Activated naive CD4-positive, alpha-beta T cell treated with Interleukin-2 at 50 U/mL for 16 hours (primary cell): ENCODE data around the gene SNRPA.

Experiments used
- DNase-seq: peaks from one replicate; pipeline ENCODE4 v3.0.0-alpha.2; 2020

The SNRPA gene

GRCh38 chr19:40750874-40751537 is at the start of gene SNRPA:
Gene SNRPA (plus strand): TSS chr19:40751203. CDS start chr19:40751409, 206 bp downstream.
- peak; percentile 96 for DNase-seq

GRCh38 chr19:40701758-40702157 is 49.2 kb upstream of the SNRPA start:
- no peak for DNase-seq

GRCh38 chr19:40702337-40703012 is 48.5 kb upstream of the SNRPA start:
- DNase-seq = no peak

GRCh38 chr19:40703029-40703755 is 47.8 kb upstream of the SNRPA start:
- no peak for DNase-seq

- no peak for DNase-seq
These were observed 46.3 kb upstream of the SNRPA start for GRCh38 chr19:40704491-40705361.

GRCh38 chr19:40705362-40705651 is 45.7 kb upstream of the SNRPA start:
- DNase-seq = no peak

GRCh38 chr19:40705950-40706619 is 44.9 kb upstream of the SNRPA start:
- no peak for DNase-seq

- no peak for DNase-seq
These were observed 43.4 kb upstream of the SNRPA start for GRCh38 chr19:40707615-40708014.

GRCh38 chr19:40709817-40710216 is 41.2 kb upstream of the SNRPA start:
- DNase-seq = no peak

- DNase-seq = no peak
These were observed 37.1 kb upstream of the SNRPA start for GRCh38 chr19:40713939-40714338.

- peak; percentile 95 for DNase-seq
These were observed 36.3 kb upstream of the SNRPA start for GRCh38 chr19:40714441-40715299.

GRCh38 chr19:40716031-40716481 is 34.9 kb upstream of the SNRPA start:
- peak; percentile 76 for DNase-seq

- peak; percentile 100 for DNase-seq
These were observed 34.3 kb upstream of the SNRPA start, which contains the start of the genes COQ8B and ITPKC for GRCh38 chr19:40716482-40717324. Gene COQ8B (minus strand): TSS chr19:40716886. CDS start chr19:40714632, 2,254 bp downstream. Gene ITPKC (plus strand): TSS chr19:40717112. CDS start chr19:40717136, 24 bp downstream.

- DNase-seq = no peak
These were observed 33.6 kb upstream of the SNRPA start for GRCh38 chr19:40717325-40717879.

GRCh38 chr19:40717880-40718773 is 32.9 kb upstream of the SNRPA start:
- no peak for DNase-seq

GRCh38 chr19:40718774-40719391 is 32.1 kb upstream of the SNRPA start:
- DNase-seq = no peak

GRCh38 chr19:40719414-40719894 is 31.5 kb upstream of the SNRPA start:
- no peak for DNase-seq

- DNase-seq = no peak
These were observed 29.9 kb upstream of the SNRPA start for GRCh38 chr19:40721140-40721486.
